Sigmoid colon (tissue), 4 donors: ENCODE data around the gene FAM89A.
A peak's percentile ranks its signal among the peaks of the same experiment; 100 is the strongest.

ENCODE experiments used
- CTCF ChIP-seq, 4 experiments: fragments of 450-650 bp in 3 of 4; fragments of 200-600 bp in 1 of 4; IDR thresholded peaks; one replicate each; pipeline ENCODE4 v1.5.1; 2016 to 2019; ENCODE audit warnings: antibody characterized with exemption in 4 of 4, mild to moderate bottlenecking in 3 of 4, moderate library complexity in 2 of 4
- POLR2AphosphoS5 ChIP-seq, 4 donors: sonication (generic); formaldehyde crosslinking; IDR thresholded peaks; one replicate each; pipeline ENCODE4 v1.6.1; 2017; ENCODE audit warnings: antibody characterized with exemption in 4 of 4

- TF ChIP-seq CTCF (IDR thresholded peaks at IDR 0.05) (no peak), POLR2AphosphoS5 (IDR thresholded peaks at IDR 0.05) (peak; percentile 68 to 87 (median 82))
These were observed 61.3 kb downstream of the FAM89A start, which contains the start of the genes ARV1 and TTC13 for GRCh38 chr1:230978491-230979388.
